Activated gamma-delta T cell treated with Interleukin-2 at 50 U/mL for 16 hours (primary cell): Measurements from ENCODE around the gene TMEM243.

Experiments used
- DNase-seq: peaks from one replicate; pipeline ENCODE4 v3.0.0-alpha.2; 2020

Gene TMEM243

GRCh38 chr7:87154569-87154968, 65.0 kb downstream of the TMEM243 start:
- DNase-seq, result no peak

GRCh38 chr7:87154166-87154565, 65.4 kb downstream of the TMEM243 start:
- DNase-seq, result no peak

- peak; percentile 29 for DNase-seq
Observed at GRCh38 chr7:87152897-87153641, 66.5 kb downstream of the TMEM243 start.

- peak; percentile 81 for DNase-seq
Observed at GRCh38 chr7:87152112-87152896, 67.2 kb downstream of the TMEM243 start, which contains the start of gene DMTF1. Gene DMTF1 (plus strand): TSS chr7:87152453. CDS start chr7:87164942, 12,489 bp downstream.

GRCh38 chr7:87151729-87152111, 67.8 kb downstream of the TMEM243 start:
- no peak for DNase-seq

- no peak for DNase-seq
Observed at GRCh38 chr7:87151002-87151728, 68.4 kb downstream of the TMEM243 start.

- DNase-seq, result no peak
Observed at GRCh38 chr7:87148332-87148955, 71.1 kb downstream of the TMEM243 start.

- no peak for DNase-seq
Observed at GRCh38 chr7:87147500-87147899, 72.0 kb downstream of the TMEM243 start.

- no peak for DNase-seq
Observed at GRCh38 chr7:87146740-87147386, 72.7 kb downstream of the TMEM243 start.
